HepG2 (cell line): ENCODE results near the gene RALB. TPM values are rescaled to one million over a fixed set of nuclear protein-coding genes. Genes with fewer than 3 reads are reported as not detected.

Experiments
- ATAC-seq: fragments of 200-7000 bp; cut with Tn5 transposase; 3 replicates; pipeline ENCODE4 v1.9.1; 2020; ENCODE audit warnings: mild to moderate bottlenecking, moderate library complexity
- BruUV-seq: library from RNA; stranded (reverse); fragments of 400-500 nt; replicated peaks from 2 replicates; lab custom pipeline; 2021; lab: Mats Ljungman, UMichigan
- CTCF ChIA-PET: fragments of 300-600 bp; formaldehyde crosslinking; extraction: SDS; loops from one replicate; lab custom pipeline; 2021; ENCODE audit warnings: low total read pairs, inconsistent platforms, low intra/inter-chr PET ratio; lab: Yijun Ruan, JAX
- POLR2A ChIA-PET: fragments of 350-600 bp; sonication (Branson Sonifier 250); formaldehyde crosslinking; loops from one replicate; lab custom pipeline; 2020; ENCODE audit warnings: antibody characterized with exemption, inconsistent platforms; lab: Yijun Ruan, JAX
- DNase-seq: peaks from one replicate; pipeline ENCODE4 v3.0.0-alpha.2; 2015; ENCODE audit warnings: low spot score
- FAIRE-seq: peaks from 3 replicates; lab custom pipeline; 2011; peaks lifted over from hg19 to GRCh38; lab: Jason Lieb, UNC
- H2AFZ ChIP-seq: one replicate; pipeline ENCODE4 v1.6.1; 2011; ENCODE audit warnings: low read length, inconsistent platforms
- H3K27ac ChIP-seq: fragments of 300-600 bp; 3 replicates; pipeline ENCODE4 v1.8.0; 2011; ENCODE audit warnings: mixed run types, mild to moderate bottlenecking, mixed read lengths, low read length, inconsistent platforms; ENCODE audit not compliant: insufficient read depth; ENCODE audit errors: extremely low read length
- H3K27me3 ChIP-seq, 2 experiments: fragments of 200-600 bp in 1 of 2; 2 replicates in 1 of 2; 3 replicates in 1 of 2; pipeline versions ENCODE4 v1.6.0 to v1.8.0; 2011; ENCODE audit warnings: low read length in 2 of 2, mild to moderate bottlenecking in 2 of 2, moderate library complexity in 2 of 2, inconsistent platforms in 1 of 2; ENCODE audit not compliant: insufficient read depth in 2 of 2, control insufficient read depth in 1 of 2
- H3K36me3 ChIP-seq, 2 experiments: fragments of 200-600 bp in 1 of 2; replicated peaks in 1 of 2; 2 replicates in 1 of 2; 3 replicates in 1 of 2; pipeline versions ENCODE4 v1.5.1 to v1.8.0; 2011; ENCODE audit warnings: low read length in 2 of 2, inconsistent platforms in 1 of 2; ENCODE audit not compliant: insufficient read depth in 2 of 2, control insufficient read depth in 1 of 2
- H3K4me1 ChIP-seq: 2 replicates; pipeline ENCODE4 v1.5.1; 2012; ENCODE audit warnings: low read length, inconsistent platforms; ENCODE audit not compliant: insufficient read depth
- H3K4me2 ChIP-seq: 2 replicates; pipeline ENCODE4 v1.6.0; 2011; ENCODE audit warnings: low read depth, low read length, inconsistent platforms
- H3K4me3 ChIP-seq, 3 experiments: fragments of 200-600 bp in 1 of 3; sonication (generic), shearing (Covaris generic) in 1 of 3; replicated peaks in 1 of 3; 2 replicates each; pipeline ENCODE4 v1.5.1; 2011 to 2016; ENCODE audit warnings: low read length in 3 of 3, inconsistent platforms in 2 of 3, low read depth in 2 of 3, mild to moderate bottlenecking in 2 of 3, control low read depth in 1 of 3, mixed read lengths in 1 of 3; ENCODE audit not compliant: insufficient read depth in 1 of 3
- H3K79me2 ChIP-seq: one replicate; pipeline ENCODE4 v1.6.1; 2011; ENCODE audit warnings: low read length, inconsistent platforms; ENCODE audit not compliant: insufficient read depth
- H3K9ac ChIP-seq: 2 replicates; pipeline ENCODE4 v1.6.0; 2011; ENCODE audit warnings: mild to moderate bottlenecking, low read depth, low read length, inconsistent platforms; ENCODE audit not compliant: insufficient read depth
- H3K9me3 ChIP-seq: 2 replicates; pipeline ENCODE4 v1.5.1; 2012; ENCODE audit warnings: mild to moderate bottlenecking, low read length
- H4K20me1 ChIP-seq: 2 replicates; pipeline ENCODE4 v1.6.0; 2011; ENCODE audit warnings: inconsistent platforms, mild to moderate bottlenecking, low read length, moderate library complexity; ENCODE audit not compliant: insufficient read depth
- JARID2 ChIP-seq: sonication (generic); formaldehyde crosslinking; IDR thresholded peaks from 2 replicates; pipeline ENCODE4 v1.8.1; 2023; ENCODE audit warnings: missing genetic modification reagents, inconsistent platforms; ENCODE audit not compliant: insufficient replicate concordance
- MED8 ChIP-seq: sonication (generic); formaldehyde crosslinking; IDR thresholded peaks from 2 replicates; pipeline ENCODE4 v1.8.1; 2023; ENCODE audit warnings: mild to moderate bottlenecking, missing genetic modification reagents; ENCODE audit not compliant: insufficient replicate concordance
- NRL ChIP-seq: sonication (generic); formaldehyde crosslinking; IDR thresholded peaks from 2 replicates; pipeline ENCODE4 v1.5.0; 2020; ENCODE audit warnings: missing genetic modification reagents, mild to moderate bottlenecking, moderate library complexity, borderline replicate concordance
- SMAD3 ChIP-seq: sonication (generic); formaldehyde crosslinking; IDR thresholded peaks from 2 replicates; pipeline ENCODE4 v1.4.0; 2020; ENCODE audit warnings: missing genetic modification reagents
- SUZ12 ChIP-seq: fragments of 150-350 bp; IDR thresholded peaks from 2 replicates; pipeline ENCODE4 v1.6.1; 2014; ENCODE audit warnings: low read depth, low read length
- THAP9 ChIP-seq: sonication (generic); formaldehyde crosslinking; IDR thresholded peaks from 2 replicates; pipeline ENCODE4; 2020; ENCODE audit warnings: missing genetic modification reagents, mild to moderate bottlenecking, borderline replicate concordance
- ZNF205 ChIP-seq: IDR thresholded peaks from 2 replicates; pipeline ENCODE4 v1.6.1; 2018; ENCODE audit warnings: missing biosample characterization, missing genetic modification reagents
- ZNF576 ChIP-seq: sonication (generic); formaldehyde crosslinking; IDR thresholded peaks from 2 replicates; pipeline ENCODE4 v1.4.0; 2020; ENCODE audit warnings: mild to moderate bottlenecking, missing genetic modification reagents
- WGBS: methylation state at CpG from one replicate; pipeline ENCODE4 v1.1.6; 2017; ENCODE audit warnings: low lambda C conversion rate; 5-methylcytosine and 5-hydroxymethylcytosine counted together
- in situ Hi-C: cut with HindIII; loops from 2 replicates; pipeline ENCODE4 v1.10.0; 2017; ENCODE audit warnings: low pct_unique_long_range_greater_than_20kb; ENCODE audit not compliant: extremely low pct_ligation_motif_present
- intact Hi-C: fragments of 100-400 bp; cut with micrococcal nuclease; formaldehyde crosslinking; loops from one replicate; pipeline ENCODE4 v1.10.0; 2022; ENCODE audit not compliant: unreplicated experiment
- polyA plus RNA-seq, 8 experiments: library from polyadenylated mRNA; depleted of rRNA in 3 of 8; stranded (reverse) in 7 of 8; unstranded in 1 of 8; fragments of >200 nt; fragmentation: Illumina TruSeq in 4 of 8; extraction: Trizol in 4 of 8; gene quantifications; 2 replicates each; pipeline versions ENCODE4 v1.2.1 to v1.2.3, GENCODE V29; 2011 to 2016; ENCODE audit warnings: low read depth in 4 of 8, missing spikeins in 1 of 8, mixed read lengths in 1 of 8; ENCODE audit not compliant: insufficient read depth in 1 of 8
- total RNA-seq, 5 experiments: library from RNA; depleted of rRNA; stranded (reverse); fragments of >200 nt; fragmentation: Illumina TruSeq; extraction: Trizol; gene quantifications; 2 replicates each; pipeline ENCODE4 v1.2.3, GENCODE V29; 2016; ENCODE audit warnings: low read depth in 1 of 5
- TF ChIP-seq, protein P1 (sequence below): sonication (generic); formaldehyde crosslinking; conservative IDR thresholded peaks from 2 replicates; pipeline ENCODE4 v1.5.0; 2020; ENCODE audit warnings: missing genetic modification reagents

Gene RALB
- total and polyA plus RNA-seq, 2 of the 13 experiments (the other 11 are each of a cell fraction or from before 2014, with no cell fraction given), result 37.8 to 43.2 TPM

GRCh38 chr2:120256651-120257000, 4.0 kb downstream of the RALB start:
- POLR2A ChIA-PET, result no interaction called here
- H3K9me3 ChIP-seq, result peaks cover 5% of the 10 kb centered on the region; the same call in 1 of the 2 replicates
- intact Hi-C loops, result loop anchor here (10.0 kb wide), 1 partner anchor 308 kb away; no protein-coding TSS in a partner anchor

More at GRCh38 chr2:120256651-120257000, 4.0 kb downstream of the RALB start:
- 96% methylated on average over 1 of the region's 1 CpG for WGBS
- Histone ChIP-seq H3K4me2 (no peak overlapping the region), H3K79me2 (peaks cover 48% of the 10 kb centered on the region), H3K27me3 (no peaks in the 10 kb centered on the region; a peak in 1 of 5 replicates), H4K20me1 (no peaks in the 10 kb centered on the region), H3K36me3 (no peaks in the 10 kb centered on the region), H2AFZ (no peak overlapping the region), H3K4me1 (peaks cover 54% of the 10 kb centered on the region), H3K9ac (no peak overlapping the region), H3K4me3 (no peak overlapping the region), H3K27ac (no peak overlapping the region)
- TF ChIP-seq MED8 (CRISPR knock-in tag), result no peak
- no peak for TF ChIP-seq ZNF576 (CRISPR knock-in tag)
- TF ChIP-seq THAP9 (CRISPR knock-in tag), result no peak
- TF ChIP-seq ZNF205 (CRISPR knock-in tag), result no peak
- TF ChIP-seq SUZ12, result no peak
- no peak for TF ChIP-seq SMAD3 (CRISPR knock-in tag)
- no peak for TF ChIP-seq JARID2 (CRISPR knock-in tag)
- TF ChIP-seq NRL (CRISPR knock-in tag), result no peak
- TF ChIP-seq, protein P1, sequence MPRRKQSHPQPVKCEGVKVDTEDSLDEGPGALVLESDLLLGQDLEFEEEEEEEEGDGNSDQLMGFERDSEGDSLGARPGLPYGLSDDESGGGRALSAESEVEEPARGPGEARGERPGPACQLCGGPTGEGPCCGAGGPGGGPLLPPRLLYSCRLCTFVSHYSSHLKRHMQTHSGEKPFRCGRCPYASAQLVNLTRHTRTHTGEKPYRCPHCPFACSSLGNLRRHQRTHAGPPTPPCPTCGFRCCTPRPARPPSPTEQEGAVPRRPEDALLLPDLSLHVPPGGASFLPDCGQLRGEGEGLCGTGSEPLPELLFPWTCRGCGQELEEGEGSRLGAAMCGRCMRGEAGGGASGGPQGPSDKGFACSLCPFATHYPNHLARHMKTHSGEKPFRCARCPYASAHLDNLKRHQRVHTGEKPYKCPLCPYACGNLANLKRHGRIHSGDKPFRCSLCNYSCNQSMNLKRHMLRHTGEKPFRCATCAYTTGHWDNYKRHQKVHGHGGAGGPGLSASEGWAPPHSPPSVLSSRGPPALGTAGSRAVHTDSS (CRISPR knock-in tag), result no peak
- FAIRE-seq, result no peak
- no peak for DNase-seq
- no peak for ATAC-seq
- BruUV-seq, result no TSS peak
- in situ Hi-C loops, result no loop called here
- CTCF ChIA-PET, result no interaction called here
